Right renal pelvis (tissue), 4 donors: ENCODE results near the gene SLC4A4. TPM values are rescaled to one million over a fixed set of nuclear protein-coding genes. Genes with fewer than 3 reads are reported as not detected.

Experiments used
- DNase-seq, 4 donors: peaks; one replicate each; pipeline ENCODE4 v3.0.0-alpha.2; 2013; ENCODE audit warnings: low read depth in 4 of 4, low spot score in 3 of 4, missing footprints in 1 of 4
- polyA plus RNA-seq, 4 donors: library from polyadenylated mRNA; unstranded; fragments of 120-200 nt; gene quantifications; one replicate each; pipeline ENCODE4 v1.2.1, GENCODE V29; 2013; ENCODE audit not compliant: insufficient read length in 4 of 4

Gene SLC4A4
- polyA plus RNA-seq, 4 donors = 64.4 to 90.9 (median 73.1) TPM

- no peak for DNase-seq
Observed at GRCh38 chr4:71466775-71467174, 128.0 kb downstream of the SLC4A4 start.

- no peak for DNase-seq
Observed at GRCh38 chr4:71468116-71468710, 129.4 kb downstream of the SLC4A4 start.

GRCh38 chr4:71469541-71469940 lies 130.7 kb downstream of the SLC4A4 start:
- no peak for DNase-seq

- DNase-seq = no peak
Observed at GRCh38 chr4:71470524-71470923, 131.7 kb downstream of the SLC4A4 start.

GRCh38 chr4:71472946-71473345 lies 134.1 kb downstream of the SLC4A4 start:
- DNase-seq = no peak

- DNase-seq = no peak
Observed at GRCh38 chr4:71473541-71474240, 134.9 kb downstream of the SLC4A4 start.

- DNase-seq = no peak
Observed at GRCh38 chr4:71474731-71475130, 135.9 kb downstream of the SLC4A4 start.

- DNase-seq = no peak
Observed at GRCh38 chr4:71476240-71476639, 137.4 kb downstream of the SLC4A4 start.

- no peak for DNase-seq
Observed at GRCh38 chr4:71486550-71487343, 147.9 kb downstream of the SLC4A4 start.

- DNase-seq = peak in 3 of 4 donors; percentile 27 to 56 (median 40)
Observed at GRCh38 chr4:71487344-71487920, 148.6 kb downstream of the SLC4A4 start.

- DNase-seq = no peak
Observed at GRCh38 chr4:71494539-71494938, 155.7 kb downstream of the SLC4A4 start.

- no peak for DNase-seq
Observed at GRCh38 chr4:71495454-71495853, 156.6 kb downstream of the SLC4A4 start.

GRCh38 chr4:71497078-71497477 lies 158.3 kb downstream of the SLC4A4 start:
- DNase-seq = no peak

- no peak for DNase-seq
Observed at GRCh38 chr4:71498002-71498401, 159.2 kb downstream of the SLC4A4 start.

GRCh38 chr4:71498625-71499024 lies 159.8 kb downstream of the SLC4A4 start:
- DNase-seq = no peak

- no peak for DNase-seq
Observed at GRCh38 chr4:71501992-71502391, 163.2 kb downstream of the SLC4A4 start.

GRCh38 chr4:71518283-71518989 lies 179.6 kb downstream of the SLC4A4 start:
- no peak for DNase-seq

GRCh38 chr4:71520308-71520707 lies 181.5 kb downstream of the SLC4A4 start:
- DNase-seq = no peak

- DNase-seq = no peak
Observed at GRCh38 chr4:71520850-71521249, 182.0 kb downstream of the SLC4A4 start.

- DNase-seq = no peak
Observed at GRCh38 chr4:71524756-71525155, 185.9 kb downstream of the SLC4A4 start.
